Caco-2 (cell line): ENCODE measurements around the gene ELP2. TPM values are rescaled to one million over a fixed set of nuclear protein-coding genes. Genes with fewer than 3 reads are reported as not detected.

ENCODE experiments used
- BruUV-seq: library from RNA; stranded (reverse); fragments of 400-500 nt; replicated peaks from 2 replicates; lab custom pipeline; 2021; lab: Mats Ljungman, UMichigan
- CTCF ChIA-PET: fragments of 300-600 bp; sonication (Branson Sonifier 250); formaldehyde crosslinking; loops from one replicate; lab custom pipeline; 2022; ENCODE audit warnings: antibody characterized with exemption; lab: Charles Lee
- POLR2A ChIA-PET: fragments of 300-600 bp; sonication (Branson Sonifier 250); formaldehyde crosslinking; loops from one replicate; lab custom pipeline; 2022; ENCODE audit warnings: antibody characterized with exemption; lab: Charles Lee
- DNase-seq, 2 experiments: peaks; one replicate each; pipeline versions ENCODE4 v3.0.0 to v3.0.0-alpha.2; 2020 to 2022
- H3K27me3 ChIP-seq: replicated peaks from 2 replicates; pipeline ENCODE4 v1.6.0; 2011; ENCODE audit warnings: low read length; ENCODE audit not compliant: control insufficient read depth, insufficient read depth
- H3K36me3 ChIP-seq: 2 replicates; pipeline ENCODE4 v1.5.1; 2011; ENCODE audit warnings: low read length; ENCODE audit not compliant: control insufficient read depth, insufficient read depth
- H3K4me1 ChIP-seq: fragments of 250-450 bp; sonication (Bioruptor Pico); 2 replicates; pipeline ENCODE4 v1.5.1; 2020; ENCODE audit warnings: mild to moderate bottlenecking
- H3K4me3 ChIP-seq: 2 replicates; pipeline ENCODE4 v1.5.1; 2011; ENCODE audit warnings: low read depth, mild to moderate bottlenecking, control low read depth, low read length
- H3K9me3 ChIP-seq: fragments of 250-450 bp; sonication (Bioruptor Pico); 2 replicates; pipeline ENCODE4 v1.5.1; 2020; ENCODE audit warnings: mild to moderate bottlenecking, moderate library complexity
- H3K27ac Mint-ChIP-seq: one replicate; pipeline ENCODE4 v1.8.0; 2022; ENCODE audit warnings: mixed read lengths; ENCODE audit not compliant: unreplicated experiment
- H3K27me3 Mint-ChIP-seq: one replicate; pipeline ENCODE4 v1.8.0; 2022; ENCODE audit warnings: mixed read lengths; ENCODE audit not compliant: insufficient read depth, unreplicated experiment
- H3K36me3 Mint-ChIP-seq: one replicate; pipeline ENCODE4 v1.8.0; 2022; ENCODE audit warnings: mild to moderate bottlenecking, mixed read lengths; ENCODE audit not compliant: insufficient read depth, unreplicated experiment
- H3K4me1 Mint-ChIP-seq: one replicate; pipeline ENCODE4 v1.8.0; 2022; ENCODE audit warnings: low read depth, mixed read lengths; ENCODE audit not compliant: unreplicated experiment
- H3K4me3 Mint-ChIP-seq: one replicate; pipeline ENCODE4 v1.8.0; 2022; ENCODE audit warnings: mild to moderate bottlenecking, moderate library complexity, mixed read lengths; ENCODE audit not compliant: unreplicated experiment
- H3K9me3 Mint-ChIP-seq: one replicate; pipeline ENCODE4 v1.8.0; 2022; ENCODE audit warnings: mixed read lengths; ENCODE audit not compliant: unreplicated experiment
- intact Hi-C: fragments of 100-400 bp; cut with micrococcal nuclease; formaldehyde crosslinking; loops from one replicate; pipeline ENCODE4 v1.10.0; 2022; ENCODE audit not compliant: unreplicated experiment
- total RNA-seq: library from RNA; stranded (reverse); gene quantifications from 2 replicates; pipeline ENCODE4 v1.2.3, GENCODE V29; 2022
- TF ChIP-seq, protein P1 (sequence below), 2 experiments: fragments of 200-600 bp in 1 of 2; IDR thresholded peaks; 1 replicate in 1 of 2; 2 replicates in 1 of 2; pipeline versions ENCODE4 v1.5.1 to v1.8.0; 2011 to 2022; ENCODE audit warnings: antibody characterized with exemption in 1 of 2, control low read depth in 1 of 2, inconsistent platforms in 1 of 2, low read depth in 1 of 2, low read length in 1 of 2, mild to moderate bottlenecking in 1 of 2, moderate library complexity in 1 of 2; ENCODE audit not compliant: insufficient read depth in 1 of 2, severe bottlenecking in 1 of 2, unreplicated experiment in 1 of 2

Gene ELP2
- total RNA-seq, 1 experiment from 2014 or later, result 45.9 TPM

DNA sequence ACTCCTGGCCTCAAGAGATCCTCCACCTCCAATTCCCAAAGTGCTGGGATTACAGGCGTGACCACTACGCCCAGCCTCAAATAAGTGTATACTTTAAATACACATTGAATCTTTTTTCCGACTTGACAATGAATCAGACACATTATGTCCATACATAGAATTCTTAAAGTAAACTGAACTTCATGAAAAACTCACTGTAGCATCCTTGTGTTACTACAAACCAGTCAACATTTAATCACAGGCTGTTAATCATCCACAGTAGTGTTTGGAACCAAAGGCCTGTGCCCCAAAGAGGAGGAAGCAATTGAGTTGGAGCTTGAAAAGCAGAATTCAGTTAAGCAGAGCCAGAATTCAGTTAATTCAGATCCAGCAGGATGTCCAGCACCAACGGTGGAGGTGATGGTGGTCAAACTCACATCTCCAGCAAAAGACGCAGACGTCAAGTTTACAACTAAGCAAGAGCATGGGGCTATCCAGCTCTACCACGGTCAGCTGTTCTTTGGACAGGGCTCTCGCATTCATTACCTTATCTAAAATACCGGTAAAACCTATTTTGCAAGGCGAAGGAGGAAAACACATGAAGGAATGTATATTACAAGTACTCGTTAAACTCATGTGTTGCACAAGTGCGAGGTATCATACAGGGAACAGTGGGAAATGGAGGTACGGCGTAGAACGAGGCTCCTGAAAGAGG lies 1.7 kb upstream of the ELP2 start:
- Histone ChIP-seq H3K4me1 (0 out of 2 replicates have a peak, but pooled peaks cover 3% of the 10 kb centered on the region), H3K36me3 (no peaks in the 10 kb centered on the region), H3K9me3 (no peaks in the 10 kb centered on the region), H3K27me3 (no peaks in the 10 kb centered on the region), H3K4me3 (peak overlapping the region; percentile 79)
- ChIA-PET CTCF (no interaction called here), POLR2A (no interaction called here)
- TF ChIP-seq, protein P1, sequence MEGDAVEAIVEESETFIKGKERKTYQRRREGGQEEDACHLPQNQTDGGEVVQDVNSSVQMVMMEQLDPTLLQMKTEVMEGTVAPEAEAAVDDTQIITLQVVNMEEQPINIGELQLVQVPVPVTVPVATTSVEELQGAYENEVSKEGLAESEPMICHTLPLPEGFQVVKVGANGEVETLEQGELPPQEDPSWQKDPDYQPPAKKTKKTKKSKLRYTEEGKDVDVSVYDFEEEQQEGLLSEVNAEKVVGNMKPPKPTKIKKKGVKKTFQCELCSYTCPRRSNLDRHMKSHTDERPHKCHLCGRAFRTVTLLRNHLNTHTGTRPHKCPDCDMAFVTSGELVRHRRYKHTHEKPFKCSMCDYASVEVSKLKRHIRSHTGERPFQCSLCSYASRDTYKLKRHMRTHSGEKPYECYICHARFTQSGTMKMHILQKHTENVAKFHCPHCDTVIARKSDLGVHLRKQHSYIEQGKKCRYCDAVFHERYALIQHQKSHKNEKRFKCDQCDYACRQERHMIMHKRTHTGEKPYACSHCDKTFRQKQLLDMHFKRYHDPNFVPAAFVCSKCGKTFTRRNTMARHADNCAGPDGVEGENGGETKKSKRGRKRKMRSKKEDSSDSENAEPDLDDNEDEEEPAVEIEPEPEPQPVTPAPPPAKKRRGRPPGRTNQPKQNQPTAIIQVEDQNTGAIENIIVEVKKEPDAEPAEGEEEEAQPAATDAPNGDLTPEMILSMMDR (IDR thresholded peaks at IDR 0.05; ENCODE audit: insufficient read depth in 1 of 2, low read depth in 1 of 2, low read length in 1 of 2, severe bottlenecking in 1 of 2, unreplicated experiment in 1 of 2), result no peak
- intact Hi-C loops, result loop anchor here (5.0 to 10.0 kb wide), 3 partner anchors 59 to 157 kb away; partner anchors contain the start of gene MOCOS
- no TSS peak for BruUV-seq
- Mint-ChIP-seq H3K4me1 (no peaks in the 10 kb centered on the region), H3K27me3 (no peaks in the 10 kb centered on the region), H3K4me3 (peak overlapping the region; percentile 81), H3K36me3 (peaks cover 4% of the 10 kb centered on the region), H3K27ac (no peak overlapping the region), H3K9me3 (no peaks in the 10 kb centered on the region)
- DNase-seq, result peak in 1 of 2 experiments; percentile 6

GRCh38 chr18:36128530-36128870 lies 1.2 kb upstream of the ELP2 start:
- ChIA-PET POLR2A (no interaction called here), CTCF (no interaction called here)
- Histone ChIP-seq H3K36me3 (no peaks in the 10 kb centered on the region), H3K9me3 (no peaks in the 10 kb centered on the region), H3K4me1 (0 out of 2 replicates have a peak, but pooled peaks cover 3% of the 10 kb centered on the region), H3K27me3 (no peaks in the 10 kb centered on the region), H3K4me3 (peak overlapping the region; percentile 79)
- no peaks in the 10 kb centered on the region for H3K9me3 Mint-ChIP-seq
- H3K27ac Mint-ChIP-seq, result no peak overlapping the region
- intact Hi-C loops, result loop anchor here (5.0 to 10.0 kb wide), 3 partner anchors 59 to 156 kb away; partner anchors contain the start of gene MOCOS
- H3K4me1 Mint-ChIP-seq, result no peaks in the 10 kb centered on the region
- peak overlapping the region; percentile 81 for H3K4me3 Mint-ChIP-seq
- peak in 1 of 2 experiments; percentile 4 for DNase-seq
- peaks cover 4% of the 10 kb centered on the region for H3K36me3 Mint-ChIP-seq
- TF ChIP-seq, protein P1 (IDR thresholded peaks at IDR 0.05; ENCODE audit: insufficient read depth in 1 of 2, low read depth in 1 of 2, low read length in 1 of 2, severe bottlenecking in 1 of 2, unreplicated experiment in 1 of 2), result no peak
- H3K27me3 Mint-ChIP-seq, result no peaks in the 10 kb centered on the region
- no TSS peak for BruUV-seq

- TF ChIP-seq, protein P1 (IDR thresholded peaks at IDR 0.05; ENCODE audit: insufficient read depth in 1 of 2, low read depth in 1 of 2, low read length in 1 of 2, severe bottlenecking in 1 of 2, unreplicated experiment in 1 of 2), result no peak
- Histone ChIP-seq H3K4me3 (peak overlapping the region; percentile 79), H3K27me3 (no peaks in the 10 kb centered on the region), H3K4me1 (0 out of 2 replicates have a peak, but pooled peaks cover 3% of the 10 kb centered on the region), H3K9me3 (no peaks in the 10 kb centered on the region), H3K36me3 (no peaks in the 10 kb centered on the region)
- BruUV-seq, result no TSS peak
- ChIA-PET POLR2A (interaction anchor here (0.6 kb wide), 1 partner anchor 25 kb away, joined by 11 read pairs; no protein-coding TSS in a partner anchor), CTCF (no interaction called here)
- H3K36me3 Mint-ChIP-seq, result peaks cover 6% of the 10 kb centered on the region
- peak overlapping the region; percentile 87 for H3K27ac Mint-ChIP-seq
- no peaks in the 10 kb centered on the region for H3K27me3 Mint-ChIP-seq
- H3K9me3 Mint-ChIP-seq, result no peaks in the 10 kb centered on the region
- H3K4me1 Mint-ChIP-seq, result no peaks in the 10 kb centered on the region
- peak overlapping the region; percentile 81 for H3K4me3 Mint-ChIP-seq
- DNase-seq, result no peak
- intact Hi-C loops, result loop anchor here (5.0 to 10.0 kb wide), 3 partner anchors 58 to 156 kb away; partner anchors contain the start of gene MOCOS
Measured at GRCh38 chr18:36128907-36129299, 796 bp upstream of the ELP2 start.
